ENCODE results near the gene DRAXIN. TPM values are rescaled to one million over a fixed set of nuclear protein-coding genes. Genes with fewer than 3 reads are reported as not detected.

The DRAXIN gene
- total RNA-seq, 2 experiments from 2014 or later: 0.15 to 0.19 TPM

DNA sequence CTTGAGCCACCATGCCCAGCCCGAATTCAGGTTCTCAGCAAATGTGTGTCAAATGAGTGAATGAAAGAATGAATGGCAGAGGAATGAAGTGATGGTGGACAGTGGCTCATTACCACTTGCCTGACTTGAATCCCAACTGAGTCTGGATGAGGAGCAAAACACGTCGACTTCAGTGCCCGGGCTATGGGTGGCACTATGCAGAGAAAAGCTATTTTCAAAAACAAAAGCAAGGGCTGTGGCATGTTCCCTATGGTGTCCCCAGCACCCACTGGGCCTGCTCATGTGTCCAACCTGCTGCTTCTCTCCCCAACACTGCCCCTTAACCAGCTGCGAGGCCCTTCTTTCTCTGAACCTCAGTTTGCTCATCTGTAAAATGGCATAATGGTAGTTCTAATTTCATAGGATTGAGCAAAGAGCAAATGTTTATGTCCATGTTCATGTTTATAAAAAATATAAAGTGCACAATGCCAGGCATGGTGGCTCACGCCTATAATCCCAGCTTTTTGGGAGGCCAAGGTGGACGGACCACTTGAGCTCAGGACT is 6.2 kb upstream of the DRAXIN start:
- CTCF ChIA-PET (ENCODE audit: unreplicated experiment): no interaction called here
- POLR2A ChIA-PET: interaction anchor here (0.7 to 1.1 kb wide), 3 partner anchors 19 to 29 kb away, joined by 3 read pairs; no protein-coding TSS in a partner anchor

DNA sequence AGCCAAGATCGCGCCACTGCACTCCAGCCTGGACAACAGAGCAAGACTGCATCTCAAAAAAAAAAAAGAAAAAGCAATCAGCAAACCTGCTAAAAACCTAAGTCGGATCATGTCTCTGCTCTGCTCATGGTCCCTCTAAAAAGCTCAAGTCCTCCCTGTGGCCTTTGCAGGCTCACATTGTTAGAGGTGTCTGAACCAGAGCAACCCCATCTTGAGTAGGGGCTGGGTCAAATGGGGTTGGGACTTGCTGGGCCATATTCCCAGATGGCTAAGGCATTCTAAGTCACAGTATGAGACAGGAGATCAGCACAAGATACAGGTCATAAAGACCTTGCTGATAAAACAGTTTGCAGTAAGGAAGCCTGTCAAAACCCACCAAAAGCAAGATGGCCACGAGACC is 3.0 kb upstream of the DRAXIN start:
- no TSS peak for BruUV-seq (replicated peaks)
- no peaks in the 10 kb centered on the region for H3K9me2 ChIP-seq (ENCODE audit: insufficient read depth, low read length)
- TF ChIP-seq, protein P1, sequence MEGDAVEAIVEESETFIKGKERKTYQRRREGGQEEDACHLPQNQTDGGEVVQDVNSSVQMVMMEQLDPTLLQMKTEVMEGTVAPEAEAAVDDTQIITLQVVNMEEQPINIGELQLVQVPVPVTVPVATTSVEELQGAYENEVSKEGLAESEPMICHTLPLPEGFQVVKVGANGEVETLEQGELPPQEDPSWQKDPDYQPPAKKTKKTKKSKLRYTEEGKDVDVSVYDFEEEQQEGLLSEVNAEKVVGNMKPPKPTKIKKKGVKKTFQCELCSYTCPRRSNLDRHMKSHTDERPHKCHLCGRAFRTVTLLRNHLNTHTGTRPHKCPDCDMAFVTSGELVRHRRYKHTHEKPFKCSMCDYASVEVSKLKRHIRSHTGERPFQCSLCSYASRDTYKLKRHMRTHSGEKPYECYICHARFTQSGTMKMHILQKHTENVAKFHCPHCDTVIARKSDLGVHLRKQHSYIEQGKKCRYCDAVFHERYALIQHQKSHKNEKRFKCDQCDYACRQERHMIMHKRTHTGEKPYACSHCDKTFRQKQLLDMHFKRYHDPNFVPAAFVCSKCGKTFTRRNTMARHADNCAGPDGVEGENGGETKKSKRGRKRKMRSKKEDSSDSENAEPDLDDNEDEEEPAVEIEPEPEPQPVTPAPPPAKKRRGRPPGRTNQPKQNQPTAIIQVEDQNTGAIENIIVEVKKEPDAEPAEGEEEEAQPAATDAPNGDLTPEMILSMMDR (conservative IDR thresholded peaks at IDR 0.05; ENCODE audit: low read length): no peak
- TF ChIP-seq EZH2phosphoT487 (IDR thresholded peaks at IDR 0.05; ENCODE audit: borderline replicate concordance, low read depth, low read length): no peak
- no peaks in the 10 kb centered on the region for H3K79me2 ChIP-seq (ENCODE audit: insufficient read depth, low read depth, low read length)
- H3K4me3 ChIP-seq (ENCODE audit: low read depth, low read length, poor library complexity, severe bottlenecking): no peak overlapping the region
- H3K4me2 ChIP-seq (ENCODE audit: low read length): no peak overlapping the region
- intact Hi-C loops (cut with micrococcal nuclease; ENCODE audit: unreplicated experiment): no loop called here
- ChIA-PET POLR2A (no interaction called here), CTCF (ENCODE audit: unreplicated experiment) (no interaction called here)
- H2AFZ ChIP-seq (ENCODE audit: low read length): no peak overlapping the region
- no peak overlapping the region for H3K27ac ChIP-seq (ENCODE audit: low read depth, low read length, poor library complexity, severe bottlenecking)
- H3K36me3 ChIP-seq (ENCODE audit: insufficient read depth, low read length): no peaks in the 10 kb centered on the region
- no peak for DNase-seq (ENCODE audit: low spot score)
- H3K9me3 ChIP-seq (ENCODE audit: low read length): no peaks in the 10 kb centered on the region
- no peaks in the 10 kb centered on the region for H4K20me1 ChIP-seq (ENCODE audit: insufficient read depth, low read length)
- H3K4me1 ChIP-seq (ENCODE audit: insufficient read depth, low read length, poor library complexity, severe bottlenecking): peaks cover 3% of the 10 kb centered on the region

More for the DNA sequence above, 6.2 kb upstream of the DRAXIN start:
- TF ChIP-seq, protein P1 (conservative IDR thresholded peaks at IDR 0.05; ENCODE audit: low read length): peak; percentile 57
- TF ChIP-seq EZH2phosphoT487 (IDR thresholded peaks at IDR 0.05; ENCODE audit: borderline replicate concordance, low read depth, low read length): no peak
- Histone ChIP-seq H3K9me3 (ENCODE audit: low read length) (no peaks in the 10 kb centered on the region), H3K9me2 (ENCODE audit: insufficient read depth, low read length) (no peaks in the 10 kb centered on the region), H2AFZ (ENCODE audit: low read length) (no peak overlapping the region), H3K27ac (ENCODE audit: low read depth, low read length, poor library complexity, severe bottlenecking) (no peak overlapping the region), H3K4me2 (ENCODE audit: low read length) (no peak overlapping the region), H3K79me2 (ENCODE audit: insufficient read depth, low read depth, low read length) (no peaks in the 10 kb centered on the region), H3K4me3 (ENCODE audit: low read depth, low read length, poor library complexity, severe bottlenecking) (no peak overlapping the region), H4K20me1 (ENCODE audit: insufficient read depth, low read length) (no peaks in the 10 kb centered on the region), H3K36me3 (ENCODE audit: insufficient read depth, low read length) (no peaks in the 10 kb centered on the region), H3K4me1 (ENCODE audit: insufficient read depth, low read length, poor library complexity, severe bottlenecking) (peaks cover 19% of the 10 kb centered on the region)
- BruUV-seq (replicated peaks): no TSS peak
- intact Hi-C loops (cut with micrococcal nuclease; ENCODE audit: unreplicated experiment): no loop called here
- no peak for DNase-seq (ENCODE audit: low spot score)

All from OCI-LY7 (cell line).